Activated CD4-positive, alpha-beta T cell treated with anti-CD3 and anti-CD28 coated beads for 36 hours (primary cell): ENCODE data around the gene CXCL5. TPM values are rescaled to one million over a fixed set of nuclear protein-coding genes. Genes with fewer than 3 reads are reported as not detected.

Experiments
- total RNA-seq, 2 experiments: library from RNA; stranded (reverse); gene quantifications; one replicate each; pipeline ENCODE4 v1.2.3, GENCODE V29; 2021

CXCL5 gene
- total RNA-seq, 2 experiments from 2014 or later: not detected

Other genes with a start within 250 kb of the CXCL5 start
- not detected for gene CXCL6, start 162.0 kb downstream of the CXCL5 start, total RNA-seq
- not detected for gene PF4V1, start 145.4 kb downstream of the CXCL5 start, total RNA-seq
- gene CXCL1, start 129.3 kb downstream of the CXCL5 start, total RNA-seq: not detected
- not detected for gene PF4, start 16.6 kb downstream of the CXCL5 start, total RNA-seq
- gene PPBP, start 10.5 kb downstream of the CXCL5 start, total RNA-seq: not detected
- gene CXCL3, start 40.0 kb upstream of the CXCL5 start, total RNA-seq: not detected
- gene CXCL2, start 100.5 kb upstream of the CXCL5 start, total RNA-seq: not detected
- 1 to 10 TPM; 6.4 to 6.9 TPM for gene MTHFD2L, start 159.4 kb upstream of the CXCL5 start, total RNA-seq